Activated naive CD8-positive, alpha-beta T cell treated with anti-CD3 and anti-CD28 coated beads, Interleukin-2, amount 10 ng/mL, durations not matched to agents 7 days and 5 days (primary cell): Measurements from ENCODE around the gene PDZD2. TPM values are rescaled to one million over a fixed set of nuclear protein-coding genes. Genes with fewer than 3 reads are reported as not detected.
"Not testable (repeated sequence)": the region's sequence is repeated elsewhere in the genome, so short reads cannot be mapped to it uniquely, and the experiment has no call there.

Source experiments
- ATAC-seq: fragments of 150-1000 bp; cut with Tn5 transposase; one replicate; pipeline ENCODE4 v1.10.0; 2021; ENCODE audit warnings: low read depth, moderate library complexity
- POLR2A ChIA-PET: fragments of 350-600 bp; sonication (Branson Sonifier 250); formaldehyde crosslinking; loops from one replicate; lab custom pipeline; 2021; ENCODE audit warnings: antibody characterized with exemption; lab: Charles Lee
- DNase-seq: peaks from one replicate; pipeline ENCODE4 v3.0.0; 2021
- H3K27ac Mint-ChIP-seq: one replicate; pipeline ENCODE4 v1.8.0; 2022; ENCODE audit warnings: mild to moderate bottlenecking, mixed read lengths
- H3K27me3 Mint-ChIP-seq: one replicate; pipeline ENCODE4 v1.8.0; 2022; ENCODE audit warnings: mild to moderate bottlenecking, moderate library complexity, mixed read lengths
- H3K36me3 Mint-ChIP-seq: one replicate; pipeline ENCODE4 v1.8.0; 2021; ENCODE audit warnings: mild to moderate bottlenecking, mixed read lengths
- H3K4me1 Mint-ChIP-seq: one replicate; pipeline ENCODE4 v1.8.0; 2021; ENCODE audit warnings: mixed read lengths
- H3K4me3 Mint-ChIP-seq: one replicate; pipeline ENCODE4 v1.8.0; 2022; ENCODE audit warnings: mild to moderate bottlenecking, moderate library complexity, mixed read lengths
- H3K9me3 Mint-ChIP-seq: one replicate; pipeline ENCODE4 v1.8.0; 2021; ENCODE audit warnings: mixed read lengths
- total RNA-seq, 2 experiments: library from RNA; stranded (reverse); gene quantifications; one replicate each; pipeline ENCODE4 v1.2.3, GENCODE V29; 2021

PDZD2 gene
- total RNA-seq, 2 experiments from 2014 or later, result 0.14 to 0.22 TPM

DNA sequence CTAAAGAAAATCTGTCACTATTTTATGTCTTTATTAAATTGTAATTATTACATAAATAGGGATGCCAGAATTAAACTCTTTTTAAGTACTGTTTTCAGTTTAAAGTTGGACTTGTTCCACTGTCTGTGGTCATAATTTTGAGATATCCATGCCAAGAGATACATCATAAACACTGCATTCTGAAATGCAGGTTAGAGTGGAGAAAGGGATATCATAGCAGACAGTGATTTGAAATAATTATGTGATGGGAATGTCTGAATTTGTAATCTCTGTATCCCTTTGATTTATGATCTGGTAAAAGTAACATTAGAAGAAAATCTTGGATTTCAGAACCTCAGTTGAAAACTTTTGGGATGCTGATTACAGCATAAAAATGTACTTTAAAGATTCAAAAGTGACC, 313.1 kb downstream of the PDZD2 start:
- Mint-ChIP-seq H3K4me1 (no peaks in the 10 kb centered on the region), H3K4me3 (no peak overlapping the region), H3K27me3 (no peaks in the 10 kb centered on the region), H3K9me3 (no peaks in the 10 kb centered on the region), H3K27ac (no peak overlapping the region), H3K36me3 (no peaks in the 10 kb centered on the region)
- ATAC-seq (no peak), DNase-seq (no peak)
- POLR2A ChIA-PET, result no interaction called here

DNA sequence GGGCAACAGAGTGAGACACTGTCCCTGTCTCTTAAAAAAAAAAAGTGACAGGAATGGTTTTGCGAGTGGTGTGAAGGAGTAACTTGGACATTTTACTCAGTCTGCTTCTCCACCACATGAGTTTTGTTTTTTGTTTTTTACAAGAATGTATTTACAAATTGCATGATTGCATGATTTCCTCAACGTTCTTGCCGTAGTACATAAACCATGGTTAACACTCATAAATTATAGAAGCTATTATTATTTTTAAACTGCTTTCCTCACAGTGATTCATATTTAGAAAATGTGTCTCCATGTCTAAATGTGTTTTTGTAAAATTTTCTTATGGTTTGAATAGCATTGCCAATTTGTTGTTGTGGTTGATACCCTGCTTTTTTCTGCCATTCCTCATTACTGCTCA, 315.2 kb downstream of the PDZD2 start:
- ATAC-seq (no peak), DNase-seq (no peak)
- H3K36me3 Mint-ChIP-seq, result no peaks in the 10 kb centered on the region
- no peaks in the 10 kb centered on the region for H3K27me3 Mint-ChIP-seq
- H3K27ac Mint-ChIP-seq, result no peak overlapping the region
- no peaks in the 10 kb centered on the region for H3K4me1 Mint-ChIP-seq
- POLR2A ChIA-PET, result no interaction called here
- no peaks in the 10 kb centered on the region for H3K9me3 Mint-ChIP-seq
- H3K4me3 Mint-ChIP-seq, result no peak overlapping the region

DNA sequence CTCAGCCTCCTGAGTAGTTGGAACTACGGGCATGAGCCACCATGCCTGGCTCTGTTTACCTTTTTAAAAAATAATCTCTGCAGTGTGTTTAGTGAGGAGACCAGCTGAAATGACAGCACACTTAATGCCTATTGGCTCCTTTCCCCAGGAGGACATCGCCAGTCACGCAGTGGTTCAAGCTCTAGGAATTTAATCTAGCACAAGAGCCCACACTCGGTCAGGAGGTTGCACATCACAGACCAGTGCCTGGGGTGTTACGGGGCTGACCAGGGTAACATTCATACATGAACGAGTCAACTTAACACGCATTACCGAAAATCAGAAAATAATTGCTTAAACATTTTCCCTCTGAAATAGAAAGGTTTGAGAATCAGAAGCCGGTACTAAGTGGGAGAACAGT, 318.2 kb downstream of the PDZD2 start:
- no peaks in the 10 kb centered on the region for H3K27me3 Mint-ChIP-seq
- no peaks in the 10 kb centered on the region for H3K9me3 Mint-ChIP-seq
- POLR2A ChIA-PET, result no interaction called here
- H3K4me1 Mint-ChIP-seq, result no peaks in the 10 kb centered on the region
- H3K27ac Mint-ChIP-seq, result no peak overlapping the region
- no peak overlapping the region for H3K4me3 Mint-ChIP-seq
- DNase-seq (no peak), ATAC-seq (no peak)
- H3K36me3 Mint-ChIP-seq, result no peaks in the 10 kb centered on the region

DNA sequence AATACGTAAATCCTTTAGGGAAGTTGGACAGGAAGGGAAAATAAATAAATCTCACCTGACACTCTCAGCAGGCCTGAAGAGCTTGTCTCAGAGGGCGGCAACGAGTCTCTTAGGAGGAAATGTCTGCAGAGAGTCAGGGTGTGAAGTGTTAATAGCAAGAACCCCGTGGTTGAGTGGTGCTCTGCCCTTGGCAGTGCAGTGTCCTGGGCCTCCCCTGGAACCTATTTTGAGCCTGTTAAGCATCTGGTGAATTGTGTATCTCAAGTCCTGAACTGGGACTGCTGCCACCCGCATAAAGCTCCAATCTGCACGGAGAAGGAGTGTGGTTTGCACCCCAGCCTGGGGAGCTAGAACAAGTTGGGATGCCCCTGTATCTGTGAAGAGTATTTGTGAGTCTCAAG, 323.4 kb downstream of the PDZD2 start:
- Mint-ChIP-seq H3K4me3 (no peak overlapping the region), H3K36me3 (no peaks in the 10 kb centered on the region), H3K27ac (no peak overlapping the region), H3K27me3 (no peaks in the 10 kb centered on the region), H3K4me1 (no peaks in the 10 kb centered on the region), H3K9me3 (no peaks in the 10 kb centered on the region)
- POLR2A ChIA-PET, result no interaction called here
- ATAC-seq, result no peak
- DNase-seq, result no peak

DNA sequence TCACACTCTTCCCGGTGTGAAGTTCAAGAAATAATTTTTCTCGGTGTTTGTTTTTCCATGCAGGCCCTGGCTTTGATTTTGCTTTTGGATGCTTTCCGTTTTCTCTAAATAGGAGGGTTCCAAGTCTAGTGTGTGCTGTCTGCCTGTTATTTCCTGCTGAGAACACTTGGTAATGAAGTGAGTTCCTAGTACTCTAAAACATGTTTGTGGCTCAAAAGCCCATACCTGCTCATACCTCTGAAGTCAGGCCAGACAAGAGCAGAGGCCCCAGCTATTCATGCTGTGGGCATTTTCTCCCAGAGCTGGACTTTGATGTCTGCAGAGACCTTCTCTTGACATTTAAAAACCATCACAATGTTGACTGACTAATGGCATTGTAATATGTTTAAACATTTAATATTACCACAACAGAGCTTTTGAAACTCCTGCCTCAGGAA, 324.0 kb downstream of the PDZD2 start:
- H3K4me3 Mint-ChIP-seq, result no peak overlapping the region
- no peak overlapping the region for H3K27ac Mint-ChIP-seq
- H3K4me1 Mint-ChIP-seq, result no peaks in the 10 kb centered on the region

GRCh38 chr5:31963358-31964006, 324.6 kb downstream of the PDZD2 start:
- H3K27ac Mint-ChIP-seq, result no peak overlapping the region
- H3K36me3 Mint-ChIP-seq, result no peaks in the 10 kb centered on the region
- ATAC-seq, result no peak
- no peak for DNase-seq
- H3K9me3 Mint-ChIP-seq, result no peaks in the 10 kb centered on the region
- no peaks in the 10 kb centered on the region for H3K4me1 Mint-ChIP-seq
- no peaks in the 10 kb centered on the region for H3K27me3 Mint-ChIP-seq
- POLR2A ChIA-PET, result no interaction called here
- no peak overlapping the region for H3K4me3 Mint-ChIP-seq

More for the DNA sequence above, 324.0 kb downstream of the PDZD2 start:
- DNase-seq (no peak), ATAC-seq (no peak)
- no peaks in the 10 kb centered on the region for H3K36me3 Mint-ChIP-seq
- POLR2A ChIA-PET, result no interaction called here
- no peaks in the 10 kb centered on the region for H3K9me3 Mint-ChIP-seq
- no peaks in the 10 kb centered on the region for H3K27me3 Mint-ChIP-seq

DNA sequence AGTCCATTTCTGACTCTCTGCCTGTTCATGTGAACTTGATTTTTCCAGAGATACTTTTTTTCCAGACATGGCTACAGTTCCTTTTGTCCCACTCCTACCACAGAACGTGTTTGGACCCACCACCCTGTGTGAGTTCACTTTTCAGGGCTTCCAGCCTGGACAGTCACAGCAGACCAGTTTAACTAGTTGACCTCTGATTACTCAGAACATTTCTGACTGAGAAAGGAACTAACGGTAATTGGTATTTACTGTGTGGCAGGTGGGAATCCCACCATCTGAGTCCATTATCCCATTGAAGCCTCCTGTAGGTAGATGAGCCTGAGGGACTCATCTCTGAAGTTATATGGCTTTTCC, 325.1 kb downstream of the PDZD2 start:
- POLR2A ChIA-PET, result no interaction called here
- DNase-seq (no peak), ATAC-seq (no peak)
- no peaks in the 10 kb centered on the region for H3K9me3 Mint-ChIP-seq
- no peak overlapping the region for H3K27ac Mint-ChIP-seq
- no peak overlapping the region for H3K4me3 Mint-ChIP-seq
- no peaks in the 10 kb centered on the region for H3K4me1 Mint-ChIP-seq
- H3K27me3 Mint-ChIP-seq, result no peaks in the 10 kb centered on the region
- no peaks in the 10 kb centered on the region for H3K36me3 Mint-ChIP-seq

DNA sequence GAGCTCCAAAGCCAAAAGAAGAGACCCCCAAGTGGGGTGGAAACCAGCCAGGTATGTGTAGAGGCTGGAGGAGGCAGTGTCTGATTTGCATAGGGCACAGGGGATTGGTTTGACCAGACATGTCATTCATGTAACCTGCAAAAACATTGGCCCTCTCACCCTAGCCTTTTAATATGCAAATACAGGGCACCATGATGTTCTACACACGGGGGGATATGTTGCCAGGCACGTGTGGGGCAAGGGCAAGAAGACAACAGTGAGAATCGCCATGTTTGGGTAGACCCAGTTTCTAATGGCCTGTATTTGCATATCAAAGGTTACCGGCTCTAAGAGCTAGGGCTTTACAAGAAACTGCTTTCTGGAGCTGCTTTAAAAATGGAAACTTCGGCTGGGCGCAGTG, 326.3 kb downstream of the PDZD2 start:
- DNase-seq (no peak), ATAC-seq (no peak)
- H3K27ac Mint-ChIP-seq, result no peak overlapping the region
- no peaks in the 10 kb centered on the region for H3K27me3 Mint-ChIP-seq
- H3K4me3 Mint-ChIP-seq, result no peak overlapping the region
- POLR2A ChIA-PET, result no interaction called here
- H3K9me3 Mint-ChIP-seq, result no peaks in the 10 kb centered on the region
- no peaks in the 10 kb centered on the region for H3K4me1 Mint-ChIP-seq
- H3K36me3 Mint-ChIP-seq, result no peaks in the 10 kb centered on the region

- Mint-ChIP-seq H3K9me3 (no peaks in the 10 kb centered on the region), H3K4me3 (no peak overlapping the region), H3K4me1 (no peaks in the 10 kb centered on the region), H3K36me3 (no peaks in the 10 kb centered on the region), H3K27ac (no peak overlapping the region), H3K27me3 (no peaks in the 10 kb centered on the region)
- DNase-seq, result no peak
- POLR2A ChIA-PET, result no interaction called here
- no peak for ATAC-seq
These were observed 328.0 kb downstream of the PDZD2 start for GRCh38 chr5:31966936-31967335.

DNA sequence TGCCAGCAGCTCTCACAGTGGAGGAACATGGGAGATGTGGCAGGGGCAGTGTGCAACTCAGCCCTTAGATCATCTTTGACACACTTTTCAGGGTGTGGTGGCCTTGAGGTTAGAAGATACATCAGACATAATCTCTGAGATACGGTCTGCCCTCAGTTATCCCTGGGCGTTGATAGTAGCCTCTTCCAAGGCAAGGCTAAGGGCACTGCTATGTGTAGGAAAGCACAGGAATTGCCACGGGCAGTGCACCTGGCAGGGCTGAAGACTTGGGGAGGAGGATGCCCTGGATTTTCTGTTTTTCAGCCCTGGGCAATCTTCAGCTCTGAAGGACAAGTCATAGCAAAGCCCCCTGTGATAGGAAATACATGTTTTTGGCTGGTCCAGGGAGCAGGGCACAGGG, 328.5 kb downstream of the PDZD2 start:
- Mint-ChIP-seq H3K9me3 (no peaks in the 10 kb centered on the region), H3K4me3 (no peak overlapping the region), H3K36me3 (no peaks in the 10 kb centered on the region), H3K4me1 (peaks cover 1% of the 10 kb centered on the region), H3K27me3 (no peaks in the 10 kb centered on the region), H3K27ac (no peak overlapping the region)
- ATAC-seq (no peak), DNase-seq (no peak)
- POLR2A ChIA-PET, result no interaction called here

- Mint-ChIP-seq H3K27ac (no peak overlapping the region), H3K27me3 (no peaks in the 10 kb centered on the region), H3K4me3 (no peak overlapping the region), H3K9me3 (no peaks in the 10 kb centered on the region), H3K4me1 (peaks cover 11% of the 10 kb centered on the region), H3K36me3 (no peaks in the 10 kb centered on the region)
- ATAC-seq, result no peak
- POLR2A ChIA-PET, result no interaction called here
- no peak for DNase-seq
These were observed 333.6 kb downstream of the PDZD2 start for GRCh38 chr5:31972558-31972957.

DNA sequence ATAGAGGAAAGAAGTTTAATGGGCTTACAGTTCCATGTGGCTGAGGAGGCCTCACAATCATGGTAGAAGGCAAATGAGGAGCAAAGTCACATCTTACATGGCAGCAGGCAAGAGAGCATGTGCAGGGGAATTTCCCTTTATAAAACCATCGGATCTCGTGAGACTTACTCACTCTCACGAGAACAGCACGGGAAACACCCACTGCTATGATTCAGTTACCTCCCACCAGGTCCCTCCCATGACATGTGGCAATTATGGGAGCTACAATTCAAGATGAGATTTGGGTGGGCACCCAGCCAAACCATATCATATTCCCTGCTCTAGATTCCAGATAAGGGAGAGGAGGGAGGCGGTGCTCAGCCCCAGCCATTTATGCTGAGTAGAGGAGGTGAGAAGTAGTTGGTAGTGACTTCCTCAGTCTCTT, 336.3 kb downstream of the PDZD2 start:
- DNase-seq, H3K9me3 Mint-ChIP-seq, H3K36me3 Mint-ChIP-seq, H3K27ac Mint-ChIP-seq, ATAC-seq, H3K27me3 Mint-ChIP-seq, H3K4me3 Mint-ChIP-seq, POLR2A ChIA-PET: not testable (repeated sequence)
- H3K4me1 Mint-ChIP-seq, result peaks cover 11% of the 10 kb centered on the region

- no peak for DNase-seq
These were observed 337.2 kb downstream of the PDZD2 start for GRCh38 chr5:31976169-31976568.

DNA sequence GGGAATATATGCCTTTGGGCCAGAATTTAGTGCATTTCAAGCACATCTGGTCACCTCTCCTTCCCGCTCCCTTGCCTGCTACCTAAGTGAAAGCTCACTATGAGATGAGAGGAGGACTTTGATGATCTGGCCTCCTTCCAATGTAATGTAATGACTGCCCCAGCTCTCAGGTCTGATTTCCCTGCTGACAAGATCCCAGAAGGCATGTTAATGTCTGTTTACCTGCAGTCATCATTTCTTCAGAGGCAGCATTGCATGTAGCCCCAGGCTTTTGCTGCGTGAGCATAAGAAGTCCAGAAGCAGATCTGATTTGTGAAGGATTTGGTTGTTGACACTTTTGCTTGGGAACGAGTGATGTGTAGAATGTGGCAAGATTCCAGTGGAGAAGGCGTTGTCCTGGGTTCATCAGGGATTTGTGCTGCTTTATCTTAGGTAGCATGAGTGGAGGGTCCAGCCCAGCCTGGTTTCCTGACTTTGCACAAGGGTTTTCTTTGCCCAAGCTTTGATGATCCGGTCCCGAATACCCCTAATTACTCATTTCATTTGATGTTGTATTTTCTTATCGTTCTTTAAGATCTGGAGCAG, 342.5 kb downstream of the PDZD2 start:
- DNase-seq, result no peak
- H3K4me1 Mint-ChIP-seq, result no peaks in the 10 kb centered on the region
- ATAC-seq, result no peak
- no peaks in the 10 kb centered on the region for H3K9me3 Mint-ChIP-seq
- H3K4me3 Mint-ChIP-seq, result no peak overlapping the region
- H3K36me3 Mint-ChIP-seq, result no peaks in the 10 kb centered on the region
- POLR2A ChIA-PET, result no interaction called here
- H3K27ac Mint-ChIP-seq, result no peak overlapping the region
- H3K27me3 Mint-ChIP-seq, result no peaks in the 10 kb centered on the region

More at GRCh38 chr5:31976169-31976568, 337.2 kb downstream of the PDZD2 start:
- POLR2A ChIA-PET, result interaction anchor here (0.7 kb wide), 1 partner anchor 9 kb away, joined by 3 read pairs; no protein-coding TSS in a partner anchor
- Mint-ChIP-seq H3K27me3 (no peaks in the 10 kb centered on the region), H3K4me3 (no peak overlapping the region), H3K36me3 (no peaks in the 10 kb centered on the region), H3K9me3 (no peaks in the 10 kb centered on the region), H3K4me1 (peaks cover 11% of the 10 kb centered on the region), H3K27ac (no peak overlapping the region)
- ATAC-seq, result no peak
